Suprapubic skin (tissue), 4 donors: ENCODE measurements around the gene LTC4S. TPM values are rescaled to one million over a fixed set of nuclear protein-coding genes. Genes with fewer than 3 reads are reported as not detected.

Experiments
- DNase-seq, 2 donors: peaks; one replicate each; pipeline ENCODE4 v3.0.0-alpha.2; 2019; ENCODE audit warnings: low spot score in 2 of 2
- H3K27ac ChIP-seq: fragments of 200-600 bp; sonication (generic); one replicate; pipeline ENCODE4 v1.5.1; 2019
- H3K27me3 ChIP-seq: fragments of 200-600 bp; sonication (generic); one replicate; pipeline ENCODE4 v1.5.1; 2019
- H3K36me3 ChIP-seq: fragments of 200-600 bp; sonication (generic); one replicate; pipeline ENCODE4 v1.5.1; 2019
- H3K4me1 ChIP-seq: fragments of 200-600 bp; sonication (generic); one replicate; pipeline ENCODE4 v1.5.1; 2019
- H3K4me3 ChIP-seq: fragments of 200-600 bp; sonication (generic); one replicate; pipeline ENCODE4 v1.5.1; 2019; ENCODE audit warnings: mild to moderate bottlenecking
- H3K9me3 ChIP-seq: fragments of 200-600 bp; sonication (generic); one replicate; pipeline ENCODE4 v1.5.1; 2019
- EP300 ChIP-seq: sonication (generic); formaldehyde crosslinking; IDR thresholded peaks from one replicate; pipeline ENCODE4 v1.6.1; 2017; ENCODE audit warnings: antibody characterized with exemption
- POLR2A ChIP-seq, 2 donors: fragments of 450-650 bp; IDR thresholded peaks; one replicate each; pipeline ENCODE4 v1.6.1; 2017; ENCODE audit warnings: antibody characterized with exemption in 2 of 2, mild to moderate bottlenecking in 2 of 2, moderate library complexity in 2 of 2
- POLR2AphosphoS5 ChIP-seq, 3 donors: sonication (generic); formaldehyde crosslinking; IDR thresholded peaks; one replicate each; pipeline ENCODE4 v1.6.1; 2017; ENCODE audit warnings: antibody characterized with exemption in 3 of 3
- WGBS: methylation state at CpG from one replicate; pipeline ENCODE4 v1.1.5; 2018; 5-methylcytosine and 5-hydroxymethylcytosine counted together
- total RNA-seq, 4 donors: library from RNA; depleted of rRNA; stranded (reverse); fragments of >200 nt; gene quantifications; one replicate each; pipeline ENCODE4 v1.1.0, GENCODE V29; 2016
- TF ChIP-seq, protein P1 (sequence below), 2 donors: fragments of 200-600 bp in 1 of 2; fragments of 450-650 bp in 1 of 2; sonication (generic) in 1 of 2; IDR thresholded peaks; one replicate each; pipeline ENCODE4 v1.5.1; 2016 to 2019; ENCODE audit warnings: antibody characterized with exemption in 2 of 2, mild to moderate bottlenecking in 1 of 2, moderate library complexity in 1 of 2

The LTC4S gene
- total RNA-seq, 4 donors from 2014 or later: 3.5 to 7.9 (median 4.5) TPM

DNA sequence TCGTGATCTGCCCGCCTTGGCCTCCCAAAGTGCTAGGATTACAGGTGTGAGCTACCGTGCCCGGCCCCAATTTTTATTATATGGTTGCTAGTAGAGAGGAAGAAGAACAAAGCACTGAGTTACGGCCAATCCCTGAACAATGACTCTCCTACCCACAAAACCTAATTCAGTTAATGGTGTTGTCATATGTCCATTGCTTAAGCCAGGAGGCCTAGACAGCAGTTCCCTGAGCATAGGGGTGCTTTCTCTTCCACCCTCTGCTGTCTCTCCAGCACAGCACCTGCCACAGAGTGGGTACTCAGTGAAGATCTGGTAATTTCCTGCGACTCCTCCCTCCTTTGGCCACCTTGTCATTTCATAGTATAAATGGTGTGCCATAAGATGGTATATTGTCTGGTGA, 21.4 kb upstream of the LTC4S start:
- H3K36me3 ChIP-seq: peaks cover 83% of the 10 kb centered on the region
- H3K9me3 ChIP-seq: no peaks in the 10 kb centered on the region
- H3K27ac ChIP-seq: no peak overlapping the region
- WGBS: 89% methylated on average over 6 of the region's 6 CpGs
- no peaks in the 10 kb centered on the region for H3K27me3 ChIP-seq
- no peak for DNase-seq
- peaks cover 3% of the 10 kb centered on the region for H3K4me1 ChIP-seq
- TF ChIP-seq, protein P1, sequence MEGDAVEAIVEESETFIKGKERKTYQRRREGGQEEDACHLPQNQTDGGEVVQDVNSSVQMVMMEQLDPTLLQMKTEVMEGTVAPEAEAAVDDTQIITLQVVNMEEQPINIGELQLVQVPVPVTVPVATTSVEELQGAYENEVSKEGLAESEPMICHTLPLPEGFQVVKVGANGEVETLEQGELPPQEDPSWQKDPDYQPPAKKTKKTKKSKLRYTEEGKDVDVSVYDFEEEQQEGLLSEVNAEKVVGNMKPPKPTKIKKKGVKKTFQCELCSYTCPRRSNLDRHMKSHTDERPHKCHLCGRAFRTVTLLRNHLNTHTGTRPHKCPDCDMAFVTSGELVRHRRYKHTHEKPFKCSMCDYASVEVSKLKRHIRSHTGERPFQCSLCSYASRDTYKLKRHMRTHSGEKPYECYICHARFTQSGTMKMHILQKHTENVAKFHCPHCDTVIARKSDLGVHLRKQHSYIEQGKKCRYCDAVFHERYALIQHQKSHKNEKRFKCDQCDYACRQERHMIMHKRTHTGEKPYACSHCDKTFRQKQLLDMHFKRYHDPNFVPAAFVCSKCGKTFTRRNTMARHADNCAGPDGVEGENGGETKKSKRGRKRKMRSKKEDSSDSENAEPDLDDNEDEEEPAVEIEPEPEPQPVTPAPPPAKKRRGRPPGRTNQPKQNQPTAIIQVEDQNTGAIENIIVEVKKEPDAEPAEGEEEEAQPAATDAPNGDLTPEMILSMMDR (IDR thresholded peaks at IDR 0.05): no peak
- TF ChIP-seq POLR2AphosphoS5 (IDR thresholded peaks at IDR 0.05) (no peak), POLR2A (IDR thresholded peaks at IDR 0.05) (no peak), EP300 (no peak)
- no peak overlapping the region for H3K4me3 ChIP-seq

DNA sequence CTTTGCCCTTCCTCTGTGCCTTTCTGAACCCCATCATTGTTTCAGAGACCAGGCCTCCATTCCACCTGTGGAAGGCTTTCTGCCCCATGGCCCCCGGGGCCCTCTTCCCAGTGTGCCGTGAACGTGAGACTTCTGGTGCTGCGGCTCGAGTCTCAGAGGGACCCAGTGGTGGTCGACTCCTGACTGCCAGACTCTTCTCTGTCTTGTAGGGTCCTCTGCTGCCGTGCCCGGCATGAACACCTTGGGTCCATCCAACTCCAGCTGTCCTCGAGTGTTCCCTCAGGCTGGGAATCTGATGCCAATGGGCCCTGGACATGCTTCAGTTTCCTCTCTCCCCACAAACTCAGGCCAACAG, 20.1 kb upstream of the LTC4S start:
- TF ChIP-seq POLR2AphosphoS5 (IDR thresholded peaks at IDR 0.05) (no peak), POLR2A (IDR thresholded peaks at IDR 0.05) (no peak), EP300 (no peak)
- TF ChIP-seq, protein P1 (IDR thresholded peaks at IDR 0.05): no peak
- Histone ChIP-seq H3K4me1 (peaks cover 3% of the 10 kb centered on the region), H3K9me3 (no peaks in the 10 kb centered on the region), H3K36me3 (peaks cover 84% of the 10 kb centered on the region), H3K27ac (no peak overlapping the region), H3K27me3 (no peaks in the 10 kb centered on the region), H3K4me3 (no peak overlapping the region)
- 99% methylated on average over 9 of the region's 9 CpGs for WGBS
- DNase-seq: no peak

DNA sequence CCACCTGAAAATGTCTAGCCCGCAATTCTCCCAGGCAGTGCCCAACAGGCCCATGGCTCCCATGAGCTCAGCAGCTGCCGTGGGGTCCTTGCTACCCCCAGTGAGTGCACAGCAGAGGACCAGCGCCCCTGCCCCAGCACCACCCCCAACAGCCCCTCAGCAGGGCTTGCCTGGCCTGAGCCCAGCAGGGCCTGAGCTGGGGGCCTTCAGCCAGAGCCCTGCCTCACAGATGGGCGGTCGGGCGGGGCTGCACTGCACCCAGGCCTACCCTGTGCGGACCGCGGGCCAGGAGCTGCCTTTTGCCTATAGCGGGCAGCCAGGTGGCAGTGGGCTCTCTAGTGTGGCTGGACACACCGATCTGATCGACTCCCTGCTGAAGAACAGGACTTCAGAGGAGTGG, 19.3 kb upstream of the LTC4S start:
- no peak overlapping the region for H3K4me3 ChIP-seq
- peaks cover 3% of the 10 kb centered on the region for H3K4me1 ChIP-seq
- no peaks in the 10 kb centered on the region for H3K9me3 ChIP-seq
- H3K27ac ChIP-seq: no peak overlapping the region
- no peak for DNase-seq
- 100% methylated on average over 4 of the region's 12 CpGs for WGBS
- H3K27me3 ChIP-seq: no peaks in the 10 kb centered on the region
- H3K36me3 ChIP-seq: peaks cover 81% of the 10 kb centered on the region
- TF ChIP-seq POLR2AphosphoS5 (IDR thresholded peaks at IDR 0.05) (no peak), POLR2A (IDR thresholded peaks at IDR 0.05) (no peak)
- TF ChIP-seq, protein P1 (IDR thresholded peaks at IDR 0.05): no peak

DNA sequence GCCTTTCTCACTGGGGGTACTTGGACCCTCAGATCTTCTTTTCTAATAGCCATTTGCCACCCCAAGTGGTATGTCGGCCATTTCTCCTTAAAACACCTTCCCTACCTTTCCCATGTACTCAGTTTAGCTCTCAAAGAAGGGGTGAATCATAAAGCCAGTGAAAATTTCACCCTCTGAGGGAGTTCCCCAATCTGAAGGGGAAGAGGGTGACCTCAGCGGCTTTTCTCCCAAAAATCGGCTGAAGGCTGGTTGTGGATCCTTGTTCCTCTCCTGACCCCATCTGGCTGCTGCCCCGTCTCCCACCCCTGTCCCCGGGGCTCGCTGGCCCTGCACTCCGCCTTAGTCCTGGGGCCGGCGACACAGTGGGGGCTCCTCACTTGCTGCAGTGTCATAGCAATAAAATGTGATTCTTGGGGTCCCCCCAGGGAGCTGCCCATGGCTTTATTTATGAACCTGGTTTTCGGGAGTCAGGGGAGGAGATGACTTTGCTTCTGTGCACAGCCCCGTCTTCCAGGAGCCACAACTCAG, 17.3 kb upstream of the LTC4S start:
- Histone ChIP-seq H3K36me3 (peaks cover 80% of the 10 kb centered on the region), H3K9me3 (no peaks in the 10 kb centered on the region)
- 92% methylated on average over 11 of the region's 11 CpGs for WGBS

DNA sequence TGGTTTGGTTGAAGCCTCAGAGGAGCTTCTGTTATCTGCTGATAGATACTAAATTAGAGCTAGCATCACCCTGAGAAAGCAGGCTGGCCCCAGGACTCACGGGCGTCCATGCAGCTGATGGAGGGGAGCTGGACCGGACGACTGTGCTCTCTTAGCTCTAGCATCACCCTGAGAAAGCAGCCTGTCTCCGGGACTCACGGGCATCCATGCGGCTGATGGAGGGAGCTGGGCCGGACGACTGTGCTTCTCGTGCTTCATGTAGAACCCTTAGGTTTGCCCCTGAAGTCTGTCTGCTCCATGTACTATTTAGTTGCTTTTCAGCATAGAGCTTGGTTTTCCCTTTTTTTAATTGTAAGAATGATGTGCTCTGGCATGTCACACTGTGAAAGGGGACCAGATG, 16.3 kb upstream of the LTC4S start:
- H3K4me3 ChIP-seq: no peak overlapping the region
- no peaks in the 10 kb centered on the region for H3K4me1 ChIP-seq
- H3K27me3 ChIP-seq: no peaks in the 10 kb centered on the region
- 77% methylated on average over 2 of the region's 10 CpGs for WGBS
- TF ChIP-seq POLR2A (IDR thresholded peaks at IDR 0.05) (no peak), EP300 (no peak), POLR2AphosphoS5 (IDR thresholded peaks at IDR 0.05) (no peak)
- TF ChIP-seq, protein P1 (IDR thresholded peaks at IDR 0.05): no peak
- no peak overlapping the region for H3K27ac ChIP-seq
- peaks cover 74% of the 10 kb centered on the region for H3K36me3 ChIP-seq
- H3K9me3 ChIP-seq: no peaks in the 10 kb centered on the region
- no peak for DNase-seq

More for the DNA sequence above, 17.3 kb upstream of the LTC4S start:
- Histone ChIP-seq H3K4me1 (no peaks in the 10 kb centered on the region), H3K4me3 (no peak overlapping the region), H3K27me3 (no peaks in the 10 kb centered on the region), H3K27ac (no peak overlapping the region)
- TF ChIP-seq POLR2A (IDR thresholded peaks at IDR 0.05) (no peak), POLR2AphosphoS5 (IDR thresholded peaks at IDR 0.05) (no peak), EP300 (no peak)
- TF ChIP-seq, protein P1 (IDR thresholded peaks at IDR 0.05): no peak
- no peak for DNase-seq
